GM21825 (cell line): ENCODE measurements around the gene ZNF385D.

Experiments used
- ATAC-seq: cut with Tn5 transposase; IDR thresholded peaks from one replicate; pipeline ENCODE4 v1.9.1; 2021; ENCODE audit warnings: mild to moderate bottlenecking, moderate library complexity; ENCODE audit not compliant: unreplicated experiment

The ZNF385D gene

DNA sequence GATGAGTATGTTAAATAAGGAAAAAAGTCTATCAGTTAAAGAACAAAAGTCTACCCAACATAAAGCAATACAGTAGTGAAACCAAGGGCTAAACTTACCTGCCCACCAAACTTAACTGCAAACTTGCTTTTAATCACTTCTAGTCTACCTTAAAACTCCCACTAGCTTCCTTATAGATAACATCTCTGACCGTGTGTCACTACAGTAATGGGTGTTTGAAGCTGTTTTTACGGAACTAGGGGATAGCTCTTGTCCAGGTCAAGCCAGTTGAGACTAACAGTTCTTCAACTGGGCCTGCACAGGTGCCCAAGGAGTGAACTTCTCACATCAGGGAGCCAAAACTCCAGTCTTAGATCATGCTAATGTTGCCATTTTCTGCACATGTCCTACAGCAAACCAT lies 132.3 kb downstream of the ZNF385D start:
- no peak for ATAC-seq

DNA sequence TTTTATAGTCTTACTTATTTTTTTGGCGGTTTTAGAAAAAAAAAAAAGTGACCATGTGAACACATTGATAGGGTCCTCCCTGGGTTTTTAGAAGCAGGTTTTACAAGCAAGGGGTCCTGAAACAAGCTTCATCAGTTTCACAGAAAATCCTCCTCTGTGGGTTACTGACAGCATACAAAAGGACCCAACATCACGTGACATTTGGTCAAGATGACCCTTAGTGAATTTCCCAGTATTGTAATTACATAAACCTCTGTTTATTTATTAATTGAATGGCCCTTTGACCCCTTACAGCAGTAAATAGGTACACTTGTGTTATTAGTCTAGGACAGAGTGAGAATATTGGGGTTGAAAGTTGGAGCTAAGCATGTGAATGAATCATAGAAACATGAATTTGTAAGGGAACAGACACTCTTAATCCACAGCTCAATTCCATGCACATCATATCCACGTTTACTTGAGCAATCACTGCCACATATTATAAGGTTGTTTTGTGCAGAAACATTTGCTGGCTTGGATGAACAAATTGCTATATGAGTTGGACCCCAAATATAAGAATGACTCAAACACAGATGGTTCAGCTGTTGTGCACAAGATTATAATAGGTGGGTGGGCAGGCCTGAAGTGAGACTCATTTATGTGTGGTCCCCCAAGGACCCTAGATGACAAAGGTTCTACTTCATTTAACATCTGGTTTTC lies 137.5 kb downstream of the ZNF385D start:
- no peak for ATAC-seq

DNA sequence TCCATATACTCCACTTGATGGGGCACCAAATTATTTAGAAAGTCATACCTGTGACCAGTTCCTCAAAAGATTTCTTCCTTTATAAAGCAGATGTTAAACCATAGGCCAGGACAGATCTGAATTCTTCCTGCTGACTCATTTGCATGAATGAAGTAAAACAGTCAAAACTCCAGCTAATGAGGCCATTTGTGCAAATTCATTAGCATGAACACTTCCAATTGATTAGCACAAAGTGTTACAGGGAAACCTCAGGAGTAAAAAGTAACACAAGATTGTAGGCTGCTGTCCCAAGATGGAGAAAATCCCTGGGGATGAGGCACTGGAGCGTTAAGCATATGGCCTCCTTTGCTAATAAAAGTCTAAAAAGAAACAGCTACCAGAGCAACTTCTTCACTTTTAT lies 149.8 kb downstream of the ZNF385D start:
- ATAC-seq = no peak

DNA sequence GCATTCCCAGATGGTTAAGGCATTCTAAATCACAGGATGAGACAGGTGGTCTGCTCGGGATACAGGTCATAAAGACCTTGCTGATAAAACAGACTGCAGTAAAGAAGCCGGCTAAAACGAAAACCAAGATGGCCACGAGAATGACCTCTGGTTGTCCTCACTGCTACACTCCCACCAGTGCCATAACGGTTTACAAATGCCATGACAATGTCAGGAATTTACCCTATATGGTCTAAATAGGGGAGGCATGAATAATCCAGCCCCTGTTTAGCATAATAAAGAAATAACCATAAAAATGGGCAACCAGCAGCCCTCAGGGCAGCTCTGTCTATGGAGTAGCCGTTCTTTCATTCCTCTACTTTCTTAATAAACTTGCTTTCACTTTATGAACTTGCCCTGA lies 151.1 kb downstream of the ZNF385D start:
- ATAC-seq = no peak

DNA sequence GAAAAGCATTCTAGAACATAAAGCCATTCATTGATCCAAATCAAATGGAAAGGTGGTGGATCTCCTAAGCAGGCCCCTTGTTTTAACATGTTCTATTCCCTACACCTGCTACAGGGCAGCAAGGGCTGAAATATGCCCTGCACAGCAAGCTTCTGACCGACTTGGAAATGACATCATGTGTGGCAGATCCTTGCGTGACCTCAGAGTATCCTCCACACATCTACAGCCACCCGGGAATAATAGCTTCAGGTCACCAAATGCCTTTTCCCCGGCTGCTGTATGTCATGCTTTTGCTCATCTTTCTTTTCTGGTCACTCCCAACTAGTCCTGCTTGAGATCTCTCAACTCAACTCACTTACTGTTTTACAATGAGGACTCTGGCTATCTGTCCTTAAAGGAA lies 158.2 kb downstream of the ZNF385D start:
- no peak for ATAC-seq

DNA sequence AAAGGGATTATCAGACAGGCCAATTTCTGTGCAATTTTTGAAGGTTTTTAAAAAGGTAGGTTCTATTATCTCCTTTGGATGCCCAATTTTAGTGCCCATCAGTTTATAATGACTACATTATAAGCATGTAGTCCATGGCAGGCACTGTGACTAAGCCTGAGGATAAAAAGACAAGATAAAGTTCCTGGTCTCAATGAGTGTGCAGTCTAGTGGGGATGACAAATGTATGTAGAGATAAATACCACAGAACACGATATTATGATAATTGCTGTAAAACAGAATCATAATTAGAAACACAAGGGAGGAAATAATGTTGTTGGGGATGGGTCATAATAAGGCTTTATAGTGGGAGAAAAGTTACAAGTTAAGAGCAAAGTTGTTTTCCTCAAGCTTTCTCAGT lies 163.1 kb downstream of the ZNF385D start:
- ATAC-seq = no peak

DNA sequence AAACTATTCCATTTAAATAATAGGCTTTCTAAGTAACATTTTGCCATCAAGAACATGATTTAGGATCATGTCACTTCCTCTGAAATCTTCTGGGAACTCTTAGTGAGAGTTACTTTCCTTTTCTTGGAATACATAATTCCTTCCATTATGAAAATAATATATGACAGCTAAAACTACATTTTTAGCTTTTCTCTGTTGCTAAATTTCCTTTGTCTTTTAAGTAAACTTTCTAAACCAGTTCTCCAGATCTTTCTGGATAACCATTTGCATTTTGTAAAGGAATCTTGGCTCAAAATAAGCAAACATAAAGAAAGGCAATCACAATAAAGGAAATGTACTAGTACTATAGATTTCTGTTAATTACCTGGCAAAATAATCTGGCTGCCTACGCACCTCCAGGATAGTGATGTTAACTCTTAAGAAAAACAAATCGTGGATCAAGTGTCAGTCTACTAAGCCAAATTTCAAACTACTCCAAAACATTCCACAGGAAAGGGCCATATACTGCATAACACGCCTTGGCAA lies 165.7 kb downstream of the ZNF385D start:
- no peak for ATAC-seq

DNA sequence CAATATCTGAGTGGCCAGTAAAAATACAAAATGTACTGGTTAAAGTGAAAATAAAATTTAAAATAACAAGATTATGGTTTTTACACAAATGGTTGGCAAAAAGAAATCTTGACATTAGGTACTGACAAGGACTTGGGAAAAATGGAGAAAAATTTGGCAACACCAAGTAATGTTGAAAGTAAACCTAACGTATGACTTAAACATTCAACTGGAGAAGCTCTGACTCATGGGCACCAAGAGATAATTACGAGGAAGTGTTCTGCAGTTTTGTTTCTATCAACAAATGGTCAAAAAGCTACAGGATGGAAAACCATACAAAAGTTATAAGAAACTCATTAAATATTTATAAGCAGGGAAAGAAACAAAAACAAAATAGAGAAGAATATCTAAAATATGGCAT lies 177.7 kb downstream of the ZNF385D start:
- ATAC-seq = no peak

DNA sequence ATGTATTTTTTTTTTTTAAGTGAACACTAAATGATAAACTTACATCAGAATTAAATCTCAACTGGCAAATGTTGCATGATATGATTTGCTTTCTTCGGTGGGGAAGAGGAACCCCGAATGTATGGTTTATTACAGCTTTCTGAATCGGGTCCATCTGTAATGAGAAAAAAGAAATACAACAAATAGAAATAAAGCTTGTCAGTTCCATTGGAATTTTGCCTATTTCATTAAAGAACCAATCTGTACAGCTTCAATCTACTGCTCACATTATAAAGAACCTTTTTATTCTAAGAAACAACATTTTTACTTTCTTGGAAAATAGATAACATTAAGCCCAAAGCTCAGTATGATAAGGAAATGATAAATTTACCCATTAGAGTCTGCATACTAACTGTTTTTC lies 186.5 kb downstream of the ZNF385D start:
- ATAC-seq = no peak

DNA sequence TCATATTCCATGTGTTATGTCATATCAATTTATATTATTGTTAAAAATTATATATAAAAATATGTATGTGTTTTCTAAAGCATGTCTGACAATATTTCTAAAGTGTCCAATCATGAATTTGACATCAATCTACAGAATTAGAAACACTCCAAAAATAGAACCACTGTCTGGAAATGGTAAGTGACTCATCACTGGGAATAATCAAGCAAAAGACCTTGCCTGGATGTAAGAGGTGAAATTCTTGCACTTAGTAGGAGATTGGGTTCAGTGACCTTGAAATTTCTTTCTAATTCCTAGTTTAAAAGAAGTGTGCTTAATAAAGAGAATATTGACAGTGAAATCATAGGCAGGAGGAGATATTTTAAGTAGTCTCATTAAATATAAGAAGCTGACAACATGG lies 188.8 kb downstream of the ZNF385D start:
- no peak for ATAC-seq

DNA sequence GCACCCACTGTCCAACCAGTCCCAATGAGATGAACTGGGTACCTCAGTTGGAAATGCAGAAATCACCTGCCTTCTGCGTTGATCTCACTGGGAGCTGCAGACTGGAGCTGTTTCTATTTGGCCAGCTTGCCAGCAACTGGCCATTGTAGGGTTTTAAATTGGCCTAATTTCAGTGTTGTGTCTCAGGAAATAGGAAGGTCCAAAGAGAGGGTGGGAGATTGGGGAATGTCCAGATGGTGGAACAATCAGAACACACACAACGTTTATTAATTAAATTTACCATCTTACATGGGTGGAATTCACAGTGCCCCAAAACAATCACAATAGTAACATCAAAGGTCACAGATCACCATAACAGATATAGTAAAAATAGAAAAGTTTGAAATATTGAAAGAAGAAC lies 189.5 kb downstream of the ZNF385D start:
- no peak for ATAC-seq

DNA sequence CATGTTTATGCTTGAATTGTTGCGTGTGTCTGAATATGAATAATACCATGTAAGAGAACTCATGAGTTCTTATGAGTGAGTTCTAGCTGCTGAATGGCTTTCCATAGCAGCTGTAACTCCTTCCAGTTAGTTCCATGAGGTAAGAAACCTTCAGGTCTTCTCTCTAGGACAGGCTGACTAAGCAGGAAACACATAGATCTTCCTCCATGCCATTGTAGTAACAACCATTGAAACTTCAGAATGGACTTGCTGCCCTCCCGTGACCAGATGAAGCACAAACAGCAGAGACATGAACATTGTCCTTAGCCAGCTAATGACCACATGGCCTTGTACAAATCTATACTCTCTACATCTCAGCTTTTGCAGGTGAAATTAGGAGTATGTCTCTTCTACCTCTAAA lies 200.0 kb downstream of the ZNF385D start:
- no peak for ATAC-seq

DNA sequence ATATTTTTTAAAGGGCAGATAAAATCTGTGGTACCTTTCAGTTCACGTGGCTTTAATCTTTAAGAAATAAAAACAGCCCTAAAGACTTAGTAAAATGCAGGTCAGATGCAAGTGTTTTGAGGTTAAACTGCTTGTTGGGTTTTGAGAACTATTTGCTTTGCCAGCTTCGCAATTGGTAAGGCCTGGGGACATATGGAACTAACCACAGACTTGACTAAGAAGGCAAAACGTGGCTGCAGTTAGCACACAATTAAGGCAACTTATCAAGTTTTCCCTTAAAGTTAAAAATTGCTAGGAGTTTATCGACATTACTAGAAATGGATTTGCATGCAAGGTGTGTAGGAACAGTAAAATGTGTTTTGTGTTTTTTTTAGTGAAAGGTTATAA lies 206.9 kb downstream of the ZNF385D start:
- no peak for ATAC-seq

DNA sequence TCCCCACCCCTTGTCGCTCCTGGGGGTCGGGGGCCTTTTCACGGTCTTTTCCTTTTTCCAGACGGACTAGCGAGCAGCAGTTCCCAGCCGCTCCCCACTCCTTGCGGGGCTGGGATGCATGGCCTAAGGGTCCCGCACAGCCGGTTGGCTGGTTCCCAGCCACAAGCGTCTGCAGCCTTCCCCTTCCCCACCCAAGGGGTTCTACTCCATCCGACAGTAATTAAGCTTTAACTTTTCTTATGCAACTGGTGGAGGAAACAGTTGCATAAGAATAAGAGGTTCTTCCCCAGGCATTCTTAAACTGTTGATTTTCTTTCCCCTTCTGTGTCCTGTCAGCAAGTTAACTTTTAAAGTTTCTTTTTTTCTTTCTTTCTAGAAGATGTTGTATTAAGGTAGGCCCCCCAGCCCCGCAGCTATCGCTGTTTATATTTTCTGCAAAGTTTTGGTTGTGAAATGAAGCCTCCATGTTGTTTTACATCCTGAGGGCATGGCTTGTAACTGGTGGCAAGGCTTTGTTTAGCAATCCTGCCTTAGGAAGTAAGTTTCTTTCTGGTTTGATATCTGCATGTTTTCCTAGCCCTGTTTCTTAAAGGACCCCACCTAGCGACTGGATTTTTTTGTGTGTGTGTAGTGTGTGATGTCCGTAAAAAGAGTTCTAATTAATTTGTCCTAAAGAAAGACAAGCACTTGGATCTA lies 207.5 kb downstream of the ZNF385D start:
- no peak for ATAC-seq

DNA sequence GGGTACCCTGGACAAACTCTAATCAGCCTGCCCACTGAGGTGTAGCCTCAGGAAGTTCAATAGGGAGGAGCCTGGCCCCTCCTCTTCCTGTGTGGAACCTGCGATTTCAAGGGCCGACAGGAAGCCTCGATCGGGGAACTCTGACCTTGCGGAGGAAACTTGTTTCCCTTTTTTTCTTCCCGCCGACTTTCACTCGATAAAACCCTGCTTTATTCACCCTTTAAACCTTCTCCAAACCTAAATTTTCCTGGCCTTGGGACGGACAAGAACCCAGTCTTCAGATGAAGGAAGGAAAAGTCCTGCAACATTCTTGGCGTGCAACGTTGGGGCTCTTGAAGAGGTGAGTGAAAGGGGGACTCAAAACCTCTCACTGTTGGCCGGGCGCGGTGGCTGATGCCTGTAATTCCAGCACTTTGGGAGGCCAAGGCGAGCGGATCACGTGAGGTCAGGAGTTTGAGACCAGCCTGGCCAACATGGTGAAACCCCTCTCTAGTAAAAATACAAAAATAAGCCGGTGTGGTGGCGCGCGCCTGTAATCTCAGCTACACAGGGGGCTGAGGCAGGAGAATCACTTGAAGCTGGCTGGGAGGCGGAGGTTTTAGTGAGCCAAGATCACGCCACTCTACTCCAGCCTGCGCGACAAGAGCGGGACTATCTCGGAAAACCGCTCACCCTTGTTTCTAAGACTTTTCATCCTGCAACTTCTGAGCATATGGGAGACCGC lies 208.2 kb downstream of the ZNF385D start:
- no peak for ATAC-seq

DNA sequence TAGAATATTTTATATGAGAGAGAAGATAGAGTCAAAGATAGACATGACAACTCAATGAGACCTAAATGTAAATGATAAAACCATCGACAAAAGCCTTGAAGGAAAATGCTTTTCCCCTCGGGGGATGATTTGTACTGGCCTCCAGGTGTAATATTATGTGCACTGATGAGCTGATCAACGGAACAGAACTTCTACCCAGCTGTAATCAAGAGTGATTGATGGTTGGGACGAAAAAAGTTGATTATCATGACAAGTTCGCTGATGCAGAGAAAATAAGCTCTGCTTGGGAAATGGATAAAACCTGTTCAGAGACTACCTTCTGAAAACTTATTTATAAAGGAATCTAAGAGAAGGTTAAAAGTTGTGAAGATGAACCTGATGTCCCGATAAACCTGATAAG lies 210.7 kb downstream of the ZNF385D start:
- ATAC-seq = no peak

DNA sequence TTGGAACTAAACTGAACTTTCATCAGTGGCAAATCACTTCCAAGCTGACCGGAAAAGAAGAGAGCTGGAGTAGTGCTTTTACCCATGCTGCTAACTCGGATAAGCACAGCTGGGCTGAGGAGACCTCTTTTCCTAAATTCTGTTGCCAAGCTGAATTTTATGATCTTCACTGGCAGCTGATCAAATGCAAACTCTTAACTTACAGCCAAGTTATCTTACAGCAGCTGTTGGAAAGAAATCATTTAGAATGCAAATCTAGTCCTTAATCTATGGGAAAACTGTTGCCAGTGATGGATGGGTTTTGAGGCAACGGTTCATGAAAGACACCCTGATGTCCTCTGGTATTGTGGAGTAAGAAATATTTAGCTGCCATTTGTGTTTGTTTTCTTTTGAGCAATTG lies 216.5 kb downstream of the ZNF385D start:
- no peak for ATAC-seq

DNA sequence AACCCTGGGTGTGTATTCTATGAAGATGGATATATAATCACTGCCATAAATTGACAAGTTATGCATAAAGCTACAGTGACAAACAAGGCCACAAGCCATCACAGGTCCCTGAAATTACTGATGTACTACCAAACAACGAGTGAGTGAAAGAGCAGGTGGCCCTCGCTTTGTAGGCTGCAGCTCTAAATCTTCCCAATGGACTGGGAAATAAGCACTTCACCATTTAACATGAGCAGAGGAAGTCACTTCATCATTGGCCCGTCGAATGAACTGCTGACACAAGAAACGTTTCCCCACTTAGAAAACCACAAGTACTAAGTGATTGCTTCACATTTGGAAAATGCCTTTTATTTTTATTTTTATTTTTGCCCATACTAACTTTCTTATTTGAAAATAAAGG lies 218.0 kb downstream of the ZNF385D start:
- ATAC-seq = no peak

DNA sequence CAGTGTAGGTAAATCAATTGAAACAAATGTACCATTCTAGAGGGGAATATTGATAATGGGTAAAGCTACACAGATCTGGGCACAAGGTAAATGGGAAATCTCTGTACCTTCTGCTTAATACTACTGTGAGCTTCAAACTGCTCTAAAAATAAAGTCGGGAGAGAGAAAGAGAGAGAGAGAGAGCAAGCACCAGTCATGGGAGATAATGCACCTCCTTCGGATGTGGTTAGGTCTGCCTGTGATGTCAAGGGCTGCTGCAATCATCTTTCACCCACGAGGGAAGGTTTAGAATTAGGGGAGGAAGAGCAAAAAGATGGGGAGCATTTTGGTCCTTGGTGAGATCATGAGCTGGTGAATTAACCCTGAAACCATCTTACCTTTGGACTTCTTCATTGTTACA lies 219.1 kb downstream of the ZNF385D start:
- ATAC-seq = no peak

DNA sequence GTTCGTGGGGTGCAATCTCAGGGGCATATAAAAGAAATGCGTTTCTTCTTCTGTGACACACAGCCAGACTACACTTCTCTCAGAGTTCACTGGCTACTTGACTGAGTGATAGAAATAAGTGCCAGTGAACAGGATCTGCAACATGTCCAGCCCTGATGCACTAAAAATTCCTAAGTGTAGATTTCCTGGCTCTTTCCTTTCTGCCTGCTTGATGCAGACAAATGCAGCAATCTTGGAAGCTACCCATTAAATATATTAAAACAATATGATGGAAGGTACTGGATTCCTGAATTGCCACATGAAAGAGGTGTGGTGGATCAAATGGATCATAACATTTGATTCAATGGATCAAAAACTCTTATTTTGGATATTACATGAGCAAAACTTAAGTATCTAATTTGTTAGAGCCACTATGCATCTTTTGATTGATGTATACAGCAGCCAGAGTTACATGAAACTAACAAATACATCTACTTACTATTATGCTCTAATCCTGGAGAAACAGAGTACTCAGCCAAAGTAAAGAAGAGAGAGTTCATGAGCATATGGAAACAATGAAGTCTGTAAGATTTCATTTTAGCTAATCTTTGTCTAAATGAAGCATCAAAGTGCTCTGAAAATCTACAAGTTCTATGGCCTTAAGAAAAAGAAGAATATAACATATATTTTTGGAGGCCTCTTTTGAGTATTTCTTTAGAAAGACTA lies 222.6 kb downstream of the ZNF385D start:
- ATAC-seq = no peak

DNA sequence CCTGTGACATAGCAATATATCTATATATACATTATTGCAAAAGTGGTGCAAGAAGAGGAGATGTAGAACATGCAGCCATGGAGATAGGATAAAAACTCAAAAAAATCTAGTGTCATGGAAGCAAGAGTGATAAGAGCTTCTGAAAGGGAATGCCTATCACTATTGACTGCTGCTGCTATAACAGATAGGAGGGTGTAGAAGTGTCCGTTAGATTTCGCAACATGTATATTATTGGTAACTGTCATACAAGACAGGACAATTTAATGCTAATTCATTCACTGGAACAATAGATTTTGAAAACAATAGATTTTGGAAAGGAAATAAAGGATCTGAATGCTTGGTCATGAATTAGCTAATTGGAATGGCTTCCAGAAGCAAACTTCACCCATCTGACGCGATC lies 224.5 kb downstream of the ZNF385D start:
- ATAC-seq = no peak
